Right ventricle myocardium inferior (tissue), 1 donor: Measurements from ENCODE around the gene ZNF814. TPM values are rescaled to one million over a fixed set of nuclear protein-coding genes. Genes with fewer than 3 reads are reported as not detected.

Source experiments
- ATAC-seq: fragments of 200-7000 bp; cut with Tn5 transposase; one replicate; pipeline ENCODE4 v1.9.1; 2020; ENCODE audit warnings: mild to moderate bottlenecking, moderate library complexity
- DNase-seq: peaks from one replicate; pipeline ENCODE4 v3.0.0; 2021; ENCODE audit errors: missing footprints
- intact Hi-C: fragments of 100-400 bp; cut with DNase I; formaldehyde crosslinking; loops from one replicate; pipeline ENCODE4 v1.11.0; 2022
- total RNA-seq: library from RNA; stranded (reverse); fragmentation: NEBNext Ultra II Directional; extraction: Animal tissue kit (Norgen Biotek cat#: 25700); gene quantifications from one replicate; pipeline ENCODE4 v1.2.1, GENCODE V29; 2021
- donor health status: DM: no; HTN: yes; CAD: no; lungs with severe emphysema.

ZNF814 gene
- total RNA-seq, 1 donor from 2014 or later: 12.7 TPM

GRCh38 chr19:57800696-57801095, 88.1 kb downstream of the ZNF814 start:
- intact Hi-C loops: no loop called here
- DNase-seq (no peak), ATAC-seq (no peak)

Other genes with a start within 250 kb of the ZNF814 start
- gene ZSCAN4, start 220.1 kb downstream of the ZNF814 start, total RNA-seq: not detected
- 4.0 TPM for gene ZNF551, start 207.1 kb downstream of the ZNF814 start, total RNA-seq
- gene ZNF154, start 179.8 kb downstream of the ZNF814 start, total RNA-seq: 3.3 TPM
- gene ZNF671, start 161.4 kb downstream of the ZNF814 start, total RNA-seq: 5.8 TPM
- 12.5 TPM for gene ZNF776, start 142.2 kb downstream of the ZNF814 start, total RNA-seq
- gene ZNF586, start 119.4 kb downstream of the ZNF814 start, total RNA-seq: 9.7 TPM
- 4.7 TPM for gene ZNF552, start 74.1 kb downstream of the ZNF814 start, total RNA-seq
- gene ZNF587B, start 58.7 kb downstream of the ZNF814 start, total RNA-seq: 7.5 TPM
- gene ZNF587, start 39.2 kb downstream of the ZNF814 start, total RNA-seq: 16.4 TPM
- 9.5 TPM for gene ZNF417, start 27.6 kb upstream of the ZNF814 start, total RNA-seq
- gene ZNF418, start 46.4 kb upstream of the ZNF814 start, total RNA-seq: 11.0 TPM
- gene ZNF256, start 58.7 kb upstream of the ZNF814 start, total RNA-seq: 9.3 TPM
- 2.2 TPM for gene C19orf18, start 85.5 kb upstream of the ZNF814 start, total RNA-seq
- 11.8 TPM for gene ZNF606, start 113.8 kb upstream of the ZNF814 start, total RNA-seq
- gene ZSCAN1, start 145.0 kb upstream of the ZNF814 start, total RNA-seq: not detected
- gene ZNF135, start 170.2 kb upstream of the ZNF814 start, total RNA-seq: 3.7 TPM
- gene ZSCAN18, start 209.2 kb upstream of the ZNF814 start, total RNA-seq: 65.8 TPM